ENCODE measurements around the gene HTR6. TPM values are rescaled to one million over a fixed set of nuclear protein-coding genes. Genes with fewer than 3 reads are reported as not detected.

The HTR6 gene
- total RNA-seq, 1 experiment from 2014 or later = 0.10 TPM

DNA sequence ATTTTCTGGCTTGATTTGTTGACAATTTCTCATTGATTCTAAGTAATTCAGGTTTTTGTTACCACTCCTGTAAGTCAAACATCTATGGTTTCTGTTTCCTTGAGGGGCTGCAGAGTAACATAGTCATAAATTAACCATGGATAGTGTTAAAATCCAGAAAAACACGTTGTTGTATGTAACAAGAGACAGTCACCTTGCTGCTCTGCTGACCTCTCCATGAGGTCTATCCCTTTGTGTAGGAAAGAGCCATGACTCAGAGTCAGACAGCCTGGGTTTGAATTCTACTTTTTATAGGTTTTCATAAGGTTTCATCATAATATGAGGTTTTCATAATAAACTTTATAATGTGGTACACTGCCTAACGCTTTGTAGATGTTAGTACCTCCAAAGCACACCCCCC lies 48.2 kb upstream of the HTR6 start:
- Histone ChIP-seq H3K4me1 (ENCODE audit: control insufficient read depth, insufficient read depth, low read length) (peaks cover 23% of the 10 kb centered on the region), H3K36me3 (ENCODE audit: control insufficient read depth, insufficient read depth, low read length) (peaks cover 8% of the 10 kb centered on the region; the same call in 1 of the 2 replicates), H3K27ac (ENCODE audit: low read length) (no peak overlapping the region), H3K4me3 (ENCODE audit: low read depth in 2 of 2, low read length in 2 of 2) (no peak overlapping the region), H3K9me3 (ENCODE audit: control insufficient read depth, insufficient read depth, low read depth, low read length) (no peaks in the 10 kb centered on the region), H3K27me3 (ENCODE audit: control insufficient read depth, insufficient read depth, low read length) (no peaks in the 10 kb centered on the region)
- TF ChIP-seq REST (IDR thresholded peaks at IDR 0.05; ENCODE audit: insufficient read depth in 1 of 2, low read depth in 2 of 2, low read length in 1 of 2) (no peak), TCF7L2 (IDR thresholded peaks at IDR 0.05; ENCODE audit: low read depth, low read length) (no peak), POLR2AphosphoS5 (IDR thresholded peaks at IDR 0.05; ENCODE audit: low read depth, low read length) (no peak), SIN3A (IDR thresholded peaks at IDR 0.05; ENCODE audit: borderline replicate concordance, insufficient read depth, low read depth, low read length) (no peak)
- TF ChIP-seq, protein P1, sequence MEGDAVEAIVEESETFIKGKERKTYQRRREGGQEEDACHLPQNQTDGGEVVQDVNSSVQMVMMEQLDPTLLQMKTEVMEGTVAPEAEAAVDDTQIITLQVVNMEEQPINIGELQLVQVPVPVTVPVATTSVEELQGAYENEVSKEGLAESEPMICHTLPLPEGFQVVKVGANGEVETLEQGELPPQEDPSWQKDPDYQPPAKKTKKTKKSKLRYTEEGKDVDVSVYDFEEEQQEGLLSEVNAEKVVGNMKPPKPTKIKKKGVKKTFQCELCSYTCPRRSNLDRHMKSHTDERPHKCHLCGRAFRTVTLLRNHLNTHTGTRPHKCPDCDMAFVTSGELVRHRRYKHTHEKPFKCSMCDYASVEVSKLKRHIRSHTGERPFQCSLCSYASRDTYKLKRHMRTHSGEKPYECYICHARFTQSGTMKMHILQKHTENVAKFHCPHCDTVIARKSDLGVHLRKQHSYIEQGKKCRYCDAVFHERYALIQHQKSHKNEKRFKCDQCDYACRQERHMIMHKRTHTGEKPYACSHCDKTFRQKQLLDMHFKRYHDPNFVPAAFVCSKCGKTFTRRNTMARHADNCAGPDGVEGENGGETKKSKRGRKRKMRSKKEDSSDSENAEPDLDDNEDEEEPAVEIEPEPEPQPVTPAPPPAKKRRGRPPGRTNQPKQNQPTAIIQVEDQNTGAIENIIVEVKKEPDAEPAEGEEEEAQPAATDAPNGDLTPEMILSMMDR (IDR thresholded peaks at IDR 0.05) = no peak
- POLR2A ChIA-PET = no interaction called here
- DNase-seq (ENCODE audit: low read depth, low spot score) = no peak
- CTCF ChIA-PET = no interaction called here
- ATAC-seq = no peak
- intact Hi-C loops (cut with micrococcal nuclease; ENCODE audit: unreplicated experiment) (no loop called here), in situ Hi-C loops (cut with HindIII; ENCODE audit: low pct_unique_long_range_greater_than_20kb, low sequenced_read_pairs) (no loop called here)
- no TSS peak for BruUV-seq (replicated peaks)

- Histone ChIP-seq H3K36me3 (ENCODE audit: control insufficient read depth, insufficient read depth, low read length) (peaks cover 8% of the 10 kb centered on the region; the same call in 1 of the 2 replicates), H3K4me3 (ENCODE audit: low read depth in 2 of 2, low read length in 2 of 2) (no peak overlapping the region), H3K4me1 (ENCODE audit: control insufficient read depth, insufficient read depth, low read length) (peaks cover 23% of the 10 kb centered on the region), H3K9me3 (ENCODE audit: control insufficient read depth, insufficient read depth, low read depth, low read length) (no peaks in the 10 kb centered on the region), H3K27ac (ENCODE audit: low read length) (no peak overlapping the region), H3K27me3 (ENCODE audit: control insufficient read depth, insufficient read depth, low read length) (no peaks in the 10 kb centered on the region)
- no TSS peak for BruUV-seq (replicated peaks)
- TF ChIP-seq REST (IDR thresholded peaks at IDR 0.05; ENCODE audit: insufficient read depth in 1 of 2, low read depth in 2 of 2, low read length in 1 of 2) (no peak), TCF7L2 (IDR thresholded peaks at IDR 0.05; ENCODE audit: low read depth, low read length) (no peak), SIN3A (IDR thresholded peaks at IDR 0.05; ENCODE audit: borderline replicate concordance, insufficient read depth, low read depth, low read length) (no peak), POLR2AphosphoS5 (IDR thresholded peaks at IDR 0.05; ENCODE audit: low read depth, low read length) (no peak)
- TF ChIP-seq, protein P1 (IDR thresholded peaks at IDR 0.05) = no peak
- intact Hi-C loops (cut with micrococcal nuclease; ENCODE audit: unreplicated experiment) (no loop called here), in situ Hi-C loops (cut with HindIII; ENCODE audit: low pct_unique_long_range_greater_than_20kb, low sequenced_read_pairs) (no loop called here)
- ATAC-seq = no peak
- ChIA-PET POLR2A (interaction anchor here (0.6 kb wide), 1 partner anchor 19 kb away, joined by 4 read pairs; no protein-coding TSS in a partner anchor), CTCF (no interaction called here)
- no peak for DNase-seq (ENCODE audit: low read depth, low spot score)
Measured at GRCh38 chr1:19617376-19617775, 47.3 kb upstream of the HTR6 start.

Data from Panc1 (cell line).